Erythroblast (primary cell): Measurements from ENCODE around the gene LYPLAL1.
A peak's percentile ranks its signal among the peaks of the same experiment; 100 is the strongest.
"Not testable (repeated sequence)": the region's sequence is repeated elsewhere in the genome, so short reads cannot be mapped to it uniquely, and the experiment has no call there.

Experiments
- DNase-seq, 2 experiments: peaks; one replicate each; lab custom pipeline; 2025; lab: John Stamatoyannopoulos, UW
- GATA1 ChIP-seq: IDR thresholded peaks from 2 replicates; pipeline ENCODE4 v1.6.1; 2011; ENCODE audit warnings: low read depth, mild to moderate bottlenecking, control low read depth, low read length, moderate library complexity
- POLR2A ChIP-seq: IDR thresholded peaks from 2 replicates; pipeline ENCODE4 v1.6.1; 2011; ENCODE audit warnings: mild to moderate bottlenecking, low read length

LYPLAL1 gene

DNA sequence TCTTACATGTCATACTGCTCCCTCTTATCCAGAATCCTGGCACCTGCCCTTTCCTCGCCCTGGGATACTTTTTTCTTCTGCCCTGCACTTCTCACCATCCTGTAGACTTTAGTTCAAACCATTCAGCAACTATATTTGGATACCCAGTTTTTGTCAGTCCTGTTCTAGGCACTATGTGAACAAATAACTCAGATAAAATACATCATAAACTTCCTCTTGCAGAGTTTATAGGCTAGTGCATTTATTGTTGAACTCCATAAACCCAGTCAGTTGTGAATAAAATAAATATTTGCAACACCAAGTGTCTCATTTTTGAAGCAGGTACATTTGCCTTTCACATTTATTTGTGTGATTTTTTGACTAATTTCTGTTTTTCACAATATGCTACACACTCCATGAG lies 4.3 kb downstream of the LYPLAL1 start:
- no peak for TF ChIP-seq GATA1
- no peak for TF ChIP-seq POLR2A

DNA sequence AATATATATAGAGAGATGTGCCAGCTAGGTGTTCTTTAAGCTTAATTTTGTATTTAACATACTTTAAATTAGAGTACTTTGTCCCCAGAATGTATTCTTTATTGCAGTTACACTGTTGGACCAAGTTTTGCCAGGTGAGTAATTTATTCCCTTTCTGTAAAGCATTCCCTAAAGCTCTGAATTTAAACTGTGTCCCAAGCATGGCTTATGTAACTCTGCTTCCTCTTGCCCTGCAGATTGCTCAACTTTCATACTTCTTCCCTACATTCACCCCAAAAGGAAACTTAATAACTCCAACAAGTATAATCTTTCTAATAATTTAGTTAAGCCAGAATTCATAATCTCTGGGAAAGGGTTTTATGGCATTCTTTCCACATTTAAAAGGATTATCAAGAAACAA lies 5.6 kb downstream of the LYPLAL1 start:
- DNase-seq, result no peak

More for the DNA sequence above, 4.3 kb downstream of the LYPLAL1 start:
- DNase-seq, result no peak

DNA sequence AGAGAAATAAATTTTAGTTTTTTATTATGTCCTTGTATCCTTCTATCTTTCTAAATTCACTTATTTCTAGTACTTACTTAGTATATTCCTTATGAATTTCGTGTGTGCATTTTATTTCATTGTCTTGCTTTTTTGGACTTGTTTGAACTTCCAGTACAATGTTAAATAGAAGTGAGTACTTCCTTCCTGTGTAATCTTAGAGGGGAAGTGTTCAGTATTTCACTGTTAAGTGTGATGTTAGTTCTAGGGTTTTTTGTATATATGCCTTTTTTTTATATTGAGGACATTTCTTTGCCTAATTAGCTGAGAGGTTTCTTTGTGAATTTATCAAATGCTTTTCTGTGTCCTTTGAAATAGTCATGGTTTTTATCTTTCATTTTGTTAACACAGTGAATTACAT lies 10.7 kb downstream of the LYPLAL1 start:
- TF ChIP-seq POLR2A, result no peak
- TF ChIP-seq GATA1, result no peak

More for the DNA sequence above, 5.6 kb downstream of the LYPLAL1 start:
- TF ChIP-seq GATA1 (no peak), POLR2A (no peak)

DNA sequence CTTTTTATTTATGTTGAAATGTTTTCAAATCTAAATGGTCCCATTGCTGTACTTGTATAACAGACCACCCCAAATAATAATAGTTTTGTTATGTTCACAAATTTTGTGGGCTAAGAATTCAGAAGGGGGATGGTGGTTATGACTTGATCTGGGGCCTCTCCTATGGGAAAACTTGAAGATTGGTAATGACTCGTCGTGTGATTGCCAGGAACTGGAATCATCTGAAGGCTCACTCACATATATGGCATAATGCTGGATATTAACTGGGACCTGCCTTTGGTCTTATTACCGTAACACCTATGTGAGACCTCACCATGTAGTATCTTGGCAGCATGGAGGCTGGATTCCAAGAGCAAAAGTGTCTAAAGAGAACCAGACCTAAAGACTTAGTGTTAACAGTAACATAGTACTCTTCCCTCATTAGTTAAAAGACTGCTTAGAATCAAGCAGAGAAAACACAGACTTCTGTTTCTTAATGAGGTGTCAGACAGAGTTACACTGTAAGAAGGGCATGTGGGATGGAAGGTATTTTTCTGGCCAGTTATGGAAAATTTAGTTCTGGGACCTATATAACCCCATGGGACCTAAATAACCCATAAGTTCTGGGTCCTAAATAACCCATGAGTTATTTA lies 11.9 kb downstream of the LYPLAL1 start:
- TF ChIP-seq GATA1, result no peak
- TF ChIP-seq POLR2A, result no peak
- DNase-seq, result no peak

More for the DNA sequence above, 10.7 kb downstream of the LYPLAL1 start:
- DNase-seq, result no peak

DNA sequence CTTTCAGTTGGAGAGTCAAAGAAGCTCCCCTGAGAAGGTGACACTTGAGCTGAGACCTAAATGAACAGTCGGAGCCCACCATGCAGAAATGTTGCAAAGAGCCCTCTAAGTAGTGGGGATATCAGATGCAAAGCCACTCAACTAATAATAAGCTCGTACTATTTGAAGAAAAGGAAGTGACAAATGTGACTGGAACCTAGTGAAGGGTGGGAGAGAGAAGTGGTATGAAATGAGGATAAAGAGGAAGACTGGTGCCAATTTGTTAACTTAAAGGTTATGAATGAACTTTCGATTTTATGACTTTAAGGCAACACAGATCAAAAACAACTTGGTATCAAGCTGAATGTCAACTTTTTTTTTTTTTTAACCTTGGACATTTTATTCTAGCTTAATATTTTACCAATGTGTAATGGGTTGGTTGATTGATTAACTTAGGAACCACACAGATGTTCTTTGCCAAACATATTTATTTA lies 14.7 kb downstream of the LYPLAL1 start:
- no peak for DNase-seq

DNA sequence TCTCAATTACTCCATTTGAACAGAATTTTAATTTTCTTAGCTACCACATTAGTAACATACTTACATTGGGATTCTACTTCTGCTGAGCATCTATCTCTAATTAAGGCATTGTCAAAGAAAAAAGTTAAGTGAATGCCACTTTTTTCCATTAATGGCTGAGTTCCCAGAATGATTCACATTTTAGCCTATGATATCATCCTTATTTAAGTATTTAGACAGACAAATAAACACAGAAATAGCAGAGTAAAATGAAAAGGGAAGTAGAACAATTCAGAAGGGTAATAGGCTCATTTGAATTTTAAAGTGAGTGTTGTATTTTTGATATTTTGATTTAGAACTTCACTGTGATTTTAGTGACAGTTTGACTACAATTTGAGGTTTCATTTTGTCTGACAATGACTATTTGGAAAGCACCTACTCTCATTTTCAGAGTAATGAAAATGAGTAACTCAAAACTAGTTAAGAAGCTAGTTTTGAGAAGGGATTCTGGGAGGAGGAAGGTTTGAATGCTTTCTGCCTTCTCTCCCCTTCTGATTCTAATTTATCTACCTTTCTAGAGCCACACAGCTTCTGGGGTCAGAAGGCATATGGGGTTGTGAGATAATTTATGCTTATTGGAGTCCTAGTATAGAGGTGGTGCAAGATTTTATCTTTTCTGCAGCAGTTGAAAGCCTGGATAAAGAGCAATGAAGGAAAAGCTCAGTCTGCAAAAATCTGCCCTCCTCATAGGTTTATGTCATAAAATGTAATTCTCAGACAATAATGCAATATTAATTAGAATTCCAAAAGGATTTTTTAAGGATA lies 15.5 kb downstream of the LYPLAL1 start:
- no peak for TF ChIP-seq POLR2A
- TF ChIP-seq GATA1, result no peak
- DNase-seq, result peak; percentile 19 to 32

More for the DNA sequence above, 14.7 kb downstream of the LYPLAL1 start:
- TF ChIP-seq GATA1 (no peak), POLR2A (no peak)

DNA sequence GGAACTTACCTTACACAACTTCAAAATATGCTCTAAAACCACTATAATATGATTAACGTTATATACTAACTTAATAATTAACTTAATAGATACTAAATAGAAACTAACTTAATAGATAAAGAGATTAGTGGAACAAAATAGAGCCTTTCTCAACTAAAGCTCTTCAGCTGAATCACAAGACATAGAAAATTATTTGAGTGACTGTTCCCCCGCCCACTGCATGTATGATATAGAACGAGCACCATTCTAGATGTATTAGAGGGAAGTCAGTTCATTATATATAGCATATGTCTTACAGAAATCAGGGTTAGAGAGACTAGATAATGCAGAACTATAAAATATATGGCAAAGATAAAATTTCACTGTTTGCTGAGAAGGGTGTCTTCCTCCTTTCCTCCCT lies 16.3 kb downstream of the LYPLAL1 start:
- DNase-seq, result no peak
- TF ChIP-seq POLR2A, result no peak
- TF ChIP-seq GATA1, result no peak

DNA sequence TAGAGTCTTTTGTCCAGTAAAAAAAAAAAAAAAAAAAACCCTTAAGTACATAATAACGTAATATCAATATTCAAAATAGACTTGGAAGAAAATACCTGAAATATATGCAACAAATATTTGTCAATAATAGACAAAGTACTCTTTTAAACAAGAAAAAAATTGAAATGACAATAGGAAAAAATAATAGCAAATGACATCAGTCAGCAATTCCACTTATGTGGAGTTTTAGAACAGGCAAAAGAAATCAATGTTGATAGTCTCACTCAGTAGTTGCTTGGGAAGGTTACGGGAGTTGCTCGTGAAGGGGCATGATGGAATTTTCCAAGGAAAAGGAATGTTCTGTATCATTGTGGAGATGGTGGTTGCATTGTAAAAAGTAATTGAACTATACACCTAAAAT lies 16.9 kb downstream of the LYPLAL1 start:
- no peak for TF ChIP-seq POLR2A
- no peak for TF ChIP-seq GATA1
- DNase-seq, result no peak

DNA sequence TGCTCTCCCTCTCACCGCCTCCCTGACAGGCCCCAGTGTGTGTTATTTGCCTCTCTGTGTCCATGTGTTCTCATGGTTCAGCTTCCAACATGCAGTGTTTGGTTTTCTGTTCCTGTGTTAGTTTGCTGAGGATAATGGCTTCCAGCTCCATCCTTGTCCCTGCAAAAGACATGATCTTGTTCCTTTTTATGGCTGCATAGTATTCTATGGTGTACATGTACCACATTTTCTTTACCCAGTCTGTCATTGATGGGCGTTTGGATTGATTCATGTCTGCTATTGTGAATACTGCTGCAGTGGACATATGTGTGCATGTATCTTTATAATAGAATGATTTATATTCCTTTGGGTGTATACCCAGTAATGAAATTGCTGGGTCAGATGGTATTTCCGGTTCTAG lies 22.2 kb downstream of the LYPLAL1 start:
- not testable (repeated sequence) for DNase-seq

DNA sequence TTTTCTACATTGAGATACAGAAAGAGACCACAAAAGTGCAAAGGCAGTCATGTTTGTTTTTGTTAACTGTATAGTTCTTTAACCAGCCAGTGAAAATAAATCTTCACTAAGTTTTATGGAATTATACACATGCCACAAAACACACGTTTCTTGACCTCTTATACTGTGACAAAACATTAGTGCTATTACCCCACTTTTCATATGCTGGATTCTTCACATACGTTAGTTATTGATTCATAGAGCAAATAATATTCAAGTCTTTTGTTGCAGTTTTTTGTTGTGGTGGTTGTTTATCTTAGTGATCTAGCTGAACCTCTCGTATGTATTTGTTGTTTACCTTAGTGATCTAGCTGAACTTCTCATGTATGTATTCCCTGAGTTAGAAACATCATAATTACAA lies 28.0 kb downstream of the LYPLAL1 start:
- TF ChIP-seq GATA1, result no peak
- no peak for TF ChIP-seq POLR2A
- DNase-seq, result no peak

DNA sequence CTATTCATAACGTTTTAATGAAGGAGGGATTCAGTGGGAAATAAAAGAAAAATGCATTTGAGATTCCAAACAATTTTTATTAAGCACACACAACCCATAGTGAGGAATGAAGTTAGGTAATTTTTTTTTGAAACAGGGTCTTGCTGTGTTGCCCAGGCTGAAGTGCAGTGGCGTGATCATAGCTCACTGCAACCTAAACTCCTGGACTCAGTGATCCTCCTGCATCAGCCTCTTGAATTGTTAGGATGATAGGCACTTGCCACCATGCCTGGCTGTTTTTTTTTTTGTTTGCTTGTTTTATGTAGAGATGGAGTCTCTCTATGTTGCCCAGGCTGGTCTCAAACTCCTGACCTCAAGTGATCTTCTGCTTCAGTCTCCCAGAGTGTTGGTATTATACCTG lies 28.9 kb downstream of the LYPLAL1 start:
- DNase-seq, result no peak
- TF ChIP-seq GATA1, result no peak
- TF ChIP-seq POLR2A, result no peak

DNA sequence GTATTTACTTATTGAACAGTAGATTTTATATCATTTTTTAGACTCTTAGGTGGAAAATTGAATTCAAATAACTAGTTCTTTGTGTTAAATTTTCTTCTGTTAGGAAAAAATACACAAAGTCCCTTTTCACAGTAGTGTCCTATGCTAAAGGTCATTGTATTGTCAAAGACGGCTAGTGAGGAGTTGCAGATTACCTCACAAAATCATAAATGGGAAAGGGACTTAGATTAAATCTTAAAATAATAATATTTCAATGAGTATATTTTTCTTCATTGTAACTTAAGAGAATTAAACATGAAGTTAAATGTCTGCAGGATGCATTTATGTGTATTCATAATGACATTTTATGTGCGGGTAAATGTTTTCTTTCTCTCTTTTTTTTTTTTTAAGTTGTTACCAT lies 32.7 kb downstream of the LYPLAL1 start:
- DNase-seq, result no peak
- TF ChIP-seq POLR2A (no peak), GATA1 (no peak)

DNA sequence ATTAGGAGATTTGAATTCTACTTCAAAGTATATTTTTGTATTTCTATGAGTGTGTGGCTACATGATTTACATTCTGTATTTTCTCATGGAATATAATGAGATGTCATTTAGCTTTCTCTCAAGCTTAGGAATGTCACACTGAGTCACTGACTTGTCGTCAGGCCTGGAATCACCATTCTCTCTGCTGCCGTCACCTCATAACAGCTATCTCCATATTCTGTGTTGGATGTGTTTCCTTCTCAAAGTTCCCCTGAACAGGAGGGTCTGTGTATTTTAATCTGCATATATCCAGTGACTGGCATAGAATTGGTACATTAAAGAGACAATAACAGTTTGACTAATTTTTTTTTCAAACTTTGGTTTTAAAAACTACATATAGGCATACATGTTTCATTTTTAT lies 35.9 kb downstream of the LYPLAL1 start:
- no peak for DNase-seq
- TF ChIP-seq POLR2A (no peak), GATA1 (no peak)

DNA sequence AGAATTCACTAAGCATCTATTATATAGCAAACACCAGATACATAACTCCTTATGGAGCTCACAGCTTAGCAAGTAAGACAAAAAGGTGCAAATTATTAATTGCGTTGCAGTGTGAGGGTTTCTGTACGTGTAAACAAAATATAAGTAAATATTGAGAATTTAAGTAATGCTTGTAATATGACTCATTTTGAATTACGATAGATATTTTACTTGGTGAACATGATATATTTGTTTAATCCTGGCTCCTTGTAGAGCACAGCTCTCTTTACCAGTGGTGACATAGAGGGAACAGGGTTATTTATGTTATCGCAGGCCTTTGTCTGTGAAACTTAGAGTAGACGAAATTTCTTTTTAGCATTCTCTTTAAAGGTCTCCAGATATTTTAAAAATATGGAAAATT lies 36.4 kb downstream of the LYPLAL1 start:
- TF ChIP-seq GATA1, result no peak
- no peak for DNase-seq
